Activated CD8-positive, alpha-beta T cell treated with anti-CD3 and anti-CD28 coated beads, Interleukin-2, amount 10 ng/mL, durations not matched to agents 7 days and 5 days (primary cell): Measurements from ENCODE around the gene KLK13. TPM values are rescaled to one million over a fixed set of nuclear protein-coding genes. Genes with fewer than 3 reads are reported as not detected.

ENCODE experiments used
- ATAC-seq: fragments of 150-1000 bp; cut with Tn5 transposase; one replicate; pipeline ENCODE4 v1.10.0; 2021; ENCODE audit warnings: moderate library complexity
- CTCF ChIA-PET: fragments of 350-600 bp; sonication (Branson Sonifier 250); formaldehyde crosslinking; loops from one replicate; lab custom pipeline; 2021; ENCODE audit warnings: antibody characterized with exemption; lab: Charles Lee
- POLR2A ChIA-PET: fragments of 350-600 bp; sonication (Branson Sonifier 250); formaldehyde crosslinking; loops from one replicate; lab custom pipeline; 2021; ENCODE audit warnings: antibody characterized with exemption; lab: Charles Lee
- DNase-seq: peaks from one replicate; pipeline ENCODE4 v3.0.0-alpha.2; 2020
- H3K27ac Mint-ChIP-seq: one replicate; pipeline ENCODE4 v1.8.0; 2021; ENCODE audit warnings: mild to moderate bottlenecking, mixed read lengths
- H3K27me3 Mint-ChIP-seq: one replicate; pipeline ENCODE4 v1.8.0; 2021; ENCODE audit warnings: low read depth, mixed read lengths
- H3K36me3 Mint-ChIP-seq: one replicate; pipeline ENCODE4 v1.8.0; 2021; ENCODE audit warnings: low read depth, mixed read lengths
- H3K4me1 Mint-ChIP-seq: one replicate; pipeline ENCODE4 v1.8.0; 2021; ENCODE audit warnings: low read depth, mixed read lengths
- H3K4me3 Mint-ChIP-seq: one replicate; pipeline ENCODE4 v1.8.0; 2021; ENCODE audit warnings: mild to moderate bottlenecking, mixed read lengths
- H3K9me3 Mint-ChIP-seq: one replicate; pipeline ENCODE4 v1.8.0; 2022; ENCODE audit warnings: mixed read lengths; ENCODE audit not compliant: insufficient read depth
- total RNA-seq, 2 experiments: library from RNA; stranded (reverse); gene quantifications; one replicate each; pipeline ENCODE4 v1.2.3, GENCODE V29; 2021

KLK13 gene
- total RNA-seq, 2 experiments from 2014 or later: not detected

GRCh38 chr19:51100601-51101000 is 35.7 kb upstream of the KLK13 start:
- H3K27me3 Mint-ChIP-seq: no peaks in the 10 kb centered on the region
- H3K27ac Mint-ChIP-seq: no peak overlapping the region
- DNase-seq: no peak
- H3K4me3 Mint-ChIP-seq: no peak overlapping the region
- peaks cover 20% of the 10 kb centered on the region for H3K4me1 Mint-ChIP-seq
- H3K9me3 Mint-ChIP-seq: no peaks in the 10 kb centered on the region
- ChIA-PET POLR2A (no interaction called here), CTCF (no interaction called here)
- ATAC-seq: no peak
- H3K36me3 Mint-ChIP-seq: peaks cover 53% of the 10 kb centered on the region

- H3K27me3 Mint-ChIP-seq: no peaks in the 10 kb centered on the region
- peak overlapping the region; percentile 64 for H3K27ac Mint-ChIP-seq
- DNase-seq (no peak), ATAC-seq (no peak)
- no peaks in the 10 kb centered on the region for H3K9me3 Mint-ChIP-seq
- peaks cover 46% of the 10 kb centered on the region for H3K36me3 Mint-ChIP-seq
- peak overlapping the region; percentile 52 for H3K4me3 Mint-ChIP-seq
- ChIA-PET POLR2A (no interaction called here), CTCF (no interaction called here)
- peaks cover 15% of the 10 kb centered on the region for H3K4me1 Mint-ChIP-seq
Observed at GRCh38 chr19:51099047-51099382, 34.1 kb upstream of the KLK13 start.

- ChIA-PET POLR2A (no interaction called here), CTCF (no interaction called here)
- Mint-ChIP-seq H3K4me3 (peak overlapping the region; percentile 20), H3K27ac (peak overlapping the region; percentile 64), H3K9me3 (no peaks in the 10 kb centered on the region), H3K36me3 (peaks cover 42% of the 10 kb centered on the region), H3K27me3 (no peaks in the 10 kb centered on the region), H3K4me1 (peaks cover 15% of the 10 kb centered on the region)
- ATAC-seq (peak; percentile 74), DNase-seq (peak; percentile 62)
Observed at GRCh38 chr19:51098365-51099046, 33.6 kb upstream of the KLK13 start.

GRCh38 chr19:51097796-51098195 is 32.9 kb upstream of the KLK13 start:
- ChIA-PET CTCF (no interaction called here), POLR2A (no interaction called here)
- H3K36me3 Mint-ChIP-seq: peaks cover 37% of the 10 kb centered on the region

GRCh38 chr19:51097166-51097738 is 32.4 kb upstream of the KLK13 start:
- ChIA-PET CTCF (interaction anchor here (0.6 to 2.7 kb wide), 12 partner anchors 11 to 320 kb away, joined by 3 to 13 read pairs (median 5); partner anchors contain the start of gene CTU1), POLR2A (interaction anchor here (0.6 kb wide), 1 partner anchor 58 kb away, joined by 3 read pairs; no protein-coding TSS in a partner anchor)
- Mint-ChIP-seq H3K27ac (peak overlapping the region; percentile 85), H3K4me1 (peaks cover 15% of the 10 kb centered on the region), H3K27me3 (no peaks in the 10 kb centered on the region), H3K4me3 (no peak overlapping the region), H3K9me3 (no peaks in the 10 kb centered on the region), H3K36me3 (peaks cover 32% of the 10 kb centered on the region)
- DNase-seq (peak; percentile 72), ATAC-seq (peak; percentile 62)

More at GRCh38 chr19:51097796-51098195, 32.9 kb upstream of the KLK13 start:
- Mint-ChIP-seq H3K27ac (no peak overlapping the region), H3K4me1 (peaks cover 15% of the 10 kb centered on the region), H3K27me3 (no peaks in the 10 kb centered on the region), H3K4me3 (no peak overlapping the region), H3K9me3 (no peaks in the 10 kb centered on the region)
- no peak for DNase-seq
- ATAC-seq: no peak

- POLR2A ChIA-PET: interaction anchor here (0.6 kb wide), 1 partner anchor 57 kb away, joined by 3 read pairs; no protein-coding TSS in a partner anchor
Observed at GRCh38 chr19:51096473-51097165, 31.7 kb upstream of the KLK13 start.

GRCh38 chr19:51094696-51095279 is 29.9 kb upstream of the KLK13 start:
- Mint-ChIP-seq H3K27me3 (no peaks in the 10 kb centered on the region), H3K4me3 (no peak overlapping the region), H3K36me3 (peaks cover 25% of the 10 kb centered on the region), H3K27ac (no peak overlapping the region), H3K4me1 (peaks cover 15% of the 10 kb centered on the region), H3K9me3 (no peaks in the 10 kb centered on the region)
- ATAC-seq (no peak), DNase-seq (peak; percentile 56)
- CTCF ChIA-PET: interaction anchor here (2.7 kb wide), 1 partner anchor 173 kb away, joined by 13 read pairs; no protein-coding TSS in a partner anchor
- POLR2A ChIA-PET: no interaction called here

More at GRCh38 chr19:51096473-51097165, 31.7 kb upstream of the KLK13 start:
- Mint-ChIP-seq H3K9me3 (no peaks in the 10 kb centered on the region), H3K36me3 (peaks cover 31% of the 10 kb centered on the region), H3K27ac (peak overlapping the region; percentile 85), H3K4me3 (no peak overlapping the region), H3K27me3 (no peaks in the 10 kb centered on the region), H3K4me1 (peaks cover 15% of the 10 kb centered on the region)
- ATAC-seq (no peak), DNase-seq (no peak)
- CTCF ChIA-PET: interaction anchor here (0.6 to 2.7 kb wide), 16 partner anchors 8 to 320 kb away, joined by 3 to 13 read pairs (median 4); partner anchors contain the start of gene CTU1

GRCh38 chr19:51093510-51094345 is 28.8 kb upstream of the KLK13 start:
- no peak for DNase-seq
- Mint-ChIP-seq H3K27me3 (no peaks in the 10 kb centered on the region), H3K4me1 (peaks cover 15% of the 10 kb centered on the region), H3K4me3 (no peak overlapping the region), H3K27ac (no peak overlapping the region), H3K9me3 (no peaks in the 10 kb centered on the region), H3K36me3 (peaks cover 19% of the 10 kb centered on the region)
- ChIA-PET POLR2A (no interaction called here), CTCF (no interaction called here)
- no peak for ATAC-seq

GRCh38 chr19:51093101-51093500 is 28.2 kb upstream of the KLK13 start:
- Mint-ChIP-seq H3K36me3 (peaks cover 16% of the 10 kb centered on the region), H3K4me1 (peaks cover 15% of the 10 kb centered on the region), H3K27ac (no peak overlapping the region), H3K4me3 (no peak overlapping the region), H3K27me3 (no peaks in the 10 kb centered on the region), H3K9me3 (no peaks in the 10 kb centered on the region)
- CTCF ChIA-PET: no interaction called here
- ATAC-seq (no peak), DNase-seq (no peak)
- POLR2A ChIA-PET: no interaction called here

GRCh38 chr19:51091895-51092873 is 27.3 kb upstream of the KLK13 start:
- Mint-ChIP-seq H3K36me3 (peaks cover 7% of the 10 kb centered on the region), H3K27ac (no peak overlapping the region)
- no peak for DNase-seq

More at GRCh38 chr19:51091895-51092873, 27.3 kb upstream of the KLK13 start:
- ATAC-seq: no peak
- Mint-ChIP-seq H3K27me3 (no peaks in the 10 kb centered on the region), H3K4me1 (peaks cover 8% of the 10 kb centered on the region), H3K4me3 (no peak overlapping the region), H3K9me3 (no peaks in the 10 kb centered on the region)
- POLR2A ChIA-PET: no interaction called here
- CTCF ChIA-PET: no interaction called here
